LNCaP clone FGC (cell line): ENCODE measurements around the gene LPIN1.

Experiments used
- DNase-seq: peaks from one replicate; pipeline ENCODE4 v3.0.0-alpha.2; 2011; ENCODE audit warnings: low read depth
- H3K4me3 ChIP-seq: 2 replicates; pipeline ENCODE4 v1.5.1; 2011; ENCODE audit warnings: mild to moderate bottlenecking, low read depth, low read length, control low read depth
- TF ChIP-seq, protein P1 (sequence below): IDR thresholded peaks from 2 replicates; pipeline ENCODE4 v1.5.1; 2012; ENCODE audit warnings: mild to moderate bottlenecking; ENCODE audit not compliant: control insufficient read depth, insufficient read depth; ENCODE audit errors: extremely low read depth

LPIN1 gene

DNA sequence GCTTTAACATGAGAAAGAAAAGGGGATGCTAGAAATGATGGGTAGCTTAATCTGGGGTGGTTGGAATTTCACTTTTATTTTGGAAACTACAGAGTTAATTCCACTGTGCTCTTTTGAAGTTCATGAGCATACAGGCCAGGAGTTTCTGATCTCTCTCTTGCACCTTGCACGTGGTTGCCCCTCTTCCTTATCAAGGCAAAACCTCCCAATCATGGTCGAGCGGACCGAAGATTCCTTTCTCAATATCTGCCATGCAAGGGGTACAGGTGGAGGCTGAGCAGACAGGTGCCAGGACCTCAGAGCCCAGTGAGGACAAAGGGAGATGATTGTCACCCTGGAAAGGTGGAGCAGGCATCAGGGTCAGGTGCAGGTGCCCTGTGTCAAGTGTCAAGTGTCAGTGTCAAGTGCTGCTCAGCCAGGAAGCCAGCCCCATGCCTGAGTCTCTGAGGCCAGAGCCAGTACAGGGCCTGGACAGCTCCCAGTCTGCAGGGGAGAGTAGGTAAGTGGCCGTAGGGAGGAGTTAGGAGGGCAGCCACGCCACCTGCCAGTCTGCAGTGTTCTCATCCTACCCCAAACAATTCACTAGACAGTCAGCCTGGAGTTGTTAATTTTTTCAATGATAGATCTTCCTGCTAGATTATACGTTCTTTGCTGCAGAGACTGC lies 42.2 kb downstream of the LPIN1 start:
- TF ChIP-seq, protein P1, sequence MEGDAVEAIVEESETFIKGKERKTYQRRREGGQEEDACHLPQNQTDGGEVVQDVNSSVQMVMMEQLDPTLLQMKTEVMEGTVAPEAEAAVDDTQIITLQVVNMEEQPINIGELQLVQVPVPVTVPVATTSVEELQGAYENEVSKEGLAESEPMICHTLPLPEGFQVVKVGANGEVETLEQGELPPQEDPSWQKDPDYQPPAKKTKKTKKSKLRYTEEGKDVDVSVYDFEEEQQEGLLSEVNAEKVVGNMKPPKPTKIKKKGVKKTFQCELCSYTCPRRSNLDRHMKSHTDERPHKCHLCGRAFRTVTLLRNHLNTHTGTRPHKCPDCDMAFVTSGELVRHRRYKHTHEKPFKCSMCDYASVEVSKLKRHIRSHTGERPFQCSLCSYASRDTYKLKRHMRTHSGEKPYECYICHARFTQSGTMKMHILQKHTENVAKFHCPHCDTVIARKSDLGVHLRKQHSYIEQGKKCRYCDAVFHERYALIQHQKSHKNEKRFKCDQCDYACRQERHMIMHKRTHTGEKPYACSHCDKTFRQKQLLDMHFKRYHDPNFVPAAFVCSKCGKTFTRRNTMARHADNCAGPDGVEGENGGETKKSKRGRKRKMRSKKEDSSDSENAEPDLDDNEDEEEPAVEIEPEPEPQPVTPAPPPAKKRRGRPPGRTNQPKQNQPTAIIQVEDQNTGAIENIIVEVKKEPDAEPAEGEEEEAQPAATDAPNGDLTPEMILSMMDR = no peak
- H3K4me3 ChIP-seq = no peak overlapping the region

DNA sequence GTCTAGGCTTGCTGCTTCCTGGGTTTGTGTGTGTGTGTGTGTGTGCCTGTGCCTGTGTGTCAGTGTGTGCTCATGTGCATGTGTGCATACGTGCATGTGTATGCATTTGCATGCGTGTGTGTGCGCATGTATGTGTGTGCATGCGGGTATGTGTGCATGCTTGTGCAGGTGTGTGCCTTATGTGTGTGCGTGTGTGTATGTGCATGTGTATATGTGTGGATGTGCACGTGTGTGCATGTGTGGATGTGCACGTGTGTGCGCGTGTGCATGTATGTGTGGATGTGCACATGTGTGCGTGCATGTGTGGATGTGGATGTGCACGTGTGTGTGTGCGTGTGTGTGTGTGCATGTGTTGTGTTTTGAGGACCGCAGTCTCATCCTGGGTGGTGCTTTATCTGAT lies 42.8 kb downstream of the LPIN1 start:
- H3K4me3 ChIP-seq = no peak overlapping the region
- no peak for DNase-seq
- TF ChIP-seq, protein P1 = no peak

More for the DNA sequence above, 42.2 kb downstream of the LPIN1 start:
- DNase-seq = no peak

DNA sequence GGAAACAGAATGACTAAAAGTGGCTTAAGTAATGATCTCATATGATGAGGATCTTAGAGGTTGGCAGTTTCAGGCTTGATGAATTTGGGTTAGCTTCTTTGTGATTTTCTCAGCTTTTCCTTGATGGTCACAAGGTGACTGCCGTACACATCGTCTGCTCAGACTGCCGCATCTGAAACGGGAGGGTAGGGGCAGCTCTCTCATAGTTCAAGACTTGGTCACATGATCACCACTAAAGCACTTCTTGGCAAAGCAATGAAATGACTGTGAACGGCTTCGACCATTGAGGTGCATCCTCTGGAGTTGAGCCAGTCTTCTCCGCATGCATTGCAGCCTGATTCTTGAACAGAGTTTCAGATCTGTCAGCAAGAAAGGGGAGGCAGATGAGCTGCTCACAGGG lies 43.8 kb downstream of the LPIN1 start:
- TF ChIP-seq, protein P1 = no peak
- DNase-seq = no peak
- H3K4me3 ChIP-seq = no peak overlapping the region

DNA sequence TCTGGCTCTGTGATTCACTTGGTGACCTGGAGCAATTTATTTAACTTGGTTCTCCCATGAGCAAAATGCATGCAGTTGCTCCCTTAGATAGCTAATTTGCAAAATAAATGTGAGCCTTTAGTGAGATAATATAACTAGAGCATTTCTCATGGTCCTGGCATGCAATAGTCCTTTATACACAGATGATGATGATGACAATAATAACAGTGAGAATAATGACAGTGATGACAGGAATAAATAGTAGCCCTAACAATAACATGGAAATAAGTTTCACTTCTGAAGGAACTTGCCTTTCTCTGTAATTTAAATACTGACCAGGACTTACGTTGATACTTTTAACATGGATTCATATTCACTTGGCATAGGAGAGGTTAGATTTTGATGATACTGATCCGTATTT lies 49.2 kb downstream of the LPIN1 start:
- TF ChIP-seq, protein P1 = no peak
- DNase-seq = no peak
- no peak overlapping the region for H3K4me3 ChIP-seq

DNA sequence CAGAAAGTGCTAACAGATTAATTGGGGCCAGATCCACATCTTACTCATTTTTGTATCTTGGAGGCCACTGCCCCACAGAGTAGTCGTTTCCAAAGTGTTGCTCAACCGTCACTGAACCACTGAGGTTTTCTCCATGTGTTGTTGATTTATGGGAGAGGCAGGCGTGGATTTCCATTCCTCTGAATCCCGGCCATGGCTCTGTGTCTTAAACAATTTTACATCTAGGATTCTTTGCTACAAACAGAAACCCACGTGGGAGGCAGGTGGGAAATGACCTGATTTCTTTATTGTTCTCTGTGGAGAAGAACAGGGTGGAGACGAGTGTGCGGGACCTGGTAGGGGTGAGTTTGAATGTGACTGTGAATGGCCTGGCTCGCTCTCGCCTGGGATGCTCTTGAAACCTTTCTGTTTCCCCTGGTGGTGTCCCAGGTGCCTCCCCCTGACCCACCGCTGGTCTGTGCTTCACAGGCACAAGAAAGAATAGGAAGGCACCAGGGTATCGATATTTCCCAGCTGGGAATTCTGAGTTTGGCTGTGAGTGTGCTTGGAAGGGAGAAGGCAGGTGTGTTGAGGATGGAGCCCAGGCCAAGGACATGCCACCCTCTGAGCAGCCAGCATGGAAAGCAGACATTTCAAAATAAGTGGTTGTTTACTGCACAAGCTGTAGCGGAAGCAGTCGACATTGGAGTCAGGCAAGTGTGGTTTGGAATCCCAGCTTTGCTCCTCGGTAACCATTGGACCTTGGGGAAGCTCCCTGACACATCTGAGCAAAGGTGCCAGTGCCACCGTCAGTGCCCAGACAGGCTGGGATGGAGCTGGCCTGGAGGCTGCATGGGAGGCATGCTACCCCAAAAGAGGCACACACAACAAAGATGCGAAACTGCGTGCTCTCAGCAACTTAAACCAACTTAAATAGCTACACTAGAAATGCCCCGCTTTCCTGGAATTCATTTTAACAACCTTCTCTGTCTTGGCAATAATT lies 50.0 kb downstream of the LPIN1 start:
- TF ChIP-seq, protein P1 = no peak
- no peak for DNase-seq
- no peak overlapping the region for H3K4me3 ChIP-seq

DNA sequence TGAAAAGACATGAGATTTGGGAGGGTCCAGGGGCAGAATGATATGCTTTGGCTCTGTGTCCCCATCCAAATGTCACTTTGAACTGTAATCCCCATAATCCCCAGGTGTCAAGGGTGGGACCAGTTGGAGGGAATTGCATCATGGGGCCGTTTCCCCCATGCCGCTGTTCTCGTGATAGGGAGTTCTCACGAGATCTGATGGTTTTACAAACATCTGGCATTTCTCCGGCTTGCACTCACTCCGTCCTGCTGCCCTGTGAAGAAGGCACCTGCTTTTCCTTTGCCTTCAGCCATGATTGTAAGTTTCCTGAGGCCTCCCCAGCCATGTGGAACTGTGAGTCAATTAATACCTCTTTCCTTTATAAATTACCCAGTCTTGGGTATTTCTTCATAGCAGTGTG lies 51.4 kb downstream of the LPIN1 start:
- DNase-seq = no peak
- TF ChIP-seq, protein P1 = no peak
- no peak overlapping the region for H3K4me3 ChIP-seq
